Lung (tissue), 12 donors: Measurements from ENCODE around the gene PROX1. TPM values are rescaled to one million over a fixed set of nuclear protein-coding genes. Genes with fewer than 3 reads are reported as not detected.

ENCODE experiments used
- ATAC-seq: fragments of 200-7000 bp; cut with Tn5 transposase; one replicate; pipeline ENCODE4 v1.9.1; 2020; ENCODE audit warnings: moderate number of reproducible peaks; ENCODE audit not compliant: insufficient read depth, low FRiP score
- DNase-seq, 3 donors: peaks; one replicate each; pipeline ENCODE4 v3.0.0-alpha.2; 2013 to 2017
- H3K27ac ChIP-seq, 2 donors: one replicate each; pipeline ENCODE4 v1.5.1; 2013; ENCODE audit warnings: mild to moderate bottlenecking in 2 of 2, moderate library complexity in 2 of 2, control low read depth in 1 of 2, inconsistent platforms in 1 of 2, low read depth in 1 of 2, low read length in 1 of 2
- H3K27me3 ChIP-seq, 3 donors: one replicate each; pipeline ENCODE4 v1.5.1; 2013; ENCODE audit warnings: low read length in 2 of 3; ENCODE audit not compliant: control insufficient read depth in 3 of 3, insufficient read depth in 3 of 3
- H3K36me3 ChIP-seq, 4 donors: one replicate each; pipeline ENCODE4 v1.5.1; 2013; ENCODE audit warnings: low read length in 4 of 4, mild to moderate bottlenecking in 1 of 4, moderate library complexity in 1 of 4; ENCODE audit not compliant: control insufficient read depth in 4 of 4, insufficient read depth in 4 of 4
- H3K4me1 ChIP-seq, 5 donors: one replicate each; pipeline ENCODE4 v1.5.1; 2013; ENCODE audit warnings: low read length in 5 of 5, mild to moderate bottlenecking in 2 of 5, moderate library complexity in 1 of 5; ENCODE audit not compliant: control insufficient read depth in 5 of 5, insufficient read depth in 5 of 5
- H3K4me3 ChIP-seq: one replicate; pipeline ENCODE4 v1.5.1; 2013; ENCODE audit warnings: mild to moderate bottlenecking, control low read depth, moderate library complexity
- H3K9ac ChIP-seq, 2 donors: one replicate each; pipeline ENCODE4 v1.5.1; 2013; ENCODE audit warnings: low read length in 2 of 2, control low read depth in 1 of 2; ENCODE audit not compliant: insufficient read depth in 1 of 2
- H3K9me3 ChIP-seq, 4 donors: one replicate each; pipeline ENCODE4 v1.5.1; 2013; ENCODE audit warnings: low read length in 3 of 4, mild to moderate bottlenecking in 1 of 4, moderate library complexity in 1 of 4; ENCODE audit not compliant: control insufficient read depth in 4 of 4, insufficient read depth in 3 of 4
- CTCF ChIP-seq: IDR thresholded peaks from 2 replicates; pipeline ENCODE4 v1.5.1; 2012; ENCODE audit warnings: mild to moderate bottlenecking; ENCODE audit errors: control extremely low read depth, extremely low read depth
- WGBS, 2 donors: extraction: QIAGEN DNeasy Blood & Tissue Kit; methylation state at CpG; one replicate each; pipeline ENCODE4 v1.1.7; 2013; 5-methylcytosine and 5-hydroxymethylcytosine counted together
- polyA plus RNA-seq, 2 donors: library from polyadenylated mRNA; stranded (reverse); fragments of 200-250 nt; gene quantifications; one replicate each; pipeline ENCODE4 v1.2.1, GENCODE V29; 2013
- total RNA-seq, 2 donors: library from RNA; depleted of rRNA in 1 of 2; stranded (reverse); fragments of >200 nt in 1 of 2; gene quantifications; one replicate each; pipeline ENCODE4 v1.2.1, GENCODE V29; 2014 to 2021
- donor health status: control.
- donor health status: control.
- donor health status: Bipolar disorder and iron deficiency.
- donor health status: healthy.
- donor health status: DM: yes; HTN: yes; CAD: no.

PROX1 gene
- total and polyA plus RNA-seq, 4 donors = 0.33 to 10.1 (median 4.0) TPM

GRCh38 chr1:214026985-214027384, 39.2 kb downstream of the PROX1 start:
- Histone ChIP-seq H3K9me3 (no peaks in the 10 kb centered on the region), H3K4me1 (peaks cover 0 to 17% (median 0%) of the 10 kb centered on the region in 5 donors), H3K4me3 (no peak overlapping the region), H3K27me3 (no peaks in the 10 kb centered on the region), H3K27ac (peak overlapping the region in 1 of 2 donors; percentile 81), H3K9ac (no peak overlapping the region), H3K36me3 (no peaks in the 10 kb centered on the region)
- ATAC-seq = no peak
- no peak for TF ChIP-seq CTCF
- 43 to 60% methylated on average over 5 of the region's 5 CpGs for WGBS, 2 donors
- DNase-seq = peak in 1 of 3 donors; percentile 13

- peak in 2 of 3 donors; percentile 28 to 57 for DNase-seq
- ATAC-seq = no peak
- WGBS, 2 donors = 40 to 47% methylated on average over 5 of the region's 5 CpGs
These were observed 39.7 kb downstream of the PROX1 start for GRCh38 chr1:214027498-214027897.

GRCh38 chr1:214028095-214028494, 40.3 kb downstream of the PROX1 start:
- no peak overlapping the region for H3K4me3 ChIP-seq
- H3K27me3 ChIP-seq = no peaks in the 10 kb centered on the region
- H3K9me3 ChIP-seq = no peaks in the 10 kb centered on the region
- ATAC-seq (no peak), DNase-seq (no peak)
- TF ChIP-seq CTCF = no peak
- H3K4me1 ChIP-seq = peaks cover 0 to 17% (median 0%) of the 10 kb centered on the region in 5 donors
- peak overlapping the region in 1 of 2 donors; percentile 95 for H3K27ac ChIP-seq
- WGBS, 2 donors = 82 to 84% methylated on average over 5 of the region's 5 CpGs
- H3K9ac ChIP-seq = no peak overlapping the region
- H3K36me3 ChIP-seq = no peaks in the 10 kb centered on the region

More at GRCh38 chr1:214027498-214027897, 39.7 kb downstream of the PROX1 start:
- Histone ChIP-seq H3K27ac (peak overlapping the region in 1 of 2 donors; percentile 81), H3K27me3 (no peaks in the 10 kb centered on the region), H3K4me1 (peaks cover 0 to 17% (median 0%) of the 10 kb centered on the region in 5 donors), H3K36me3 (no peaks in the 10 kb centered on the region), H3K4me3 (no peak overlapping the region), H3K9ac (no peak overlapping the region), H3K9me3 (no peaks in the 10 kb centered on the region)
- no peak for TF ChIP-seq CTCF
